Right lobe of liver (tissue), 4 donors: ENCODE data around the gene BEND7.

ENCODE experiments used
- CTCF ChIP-seq, 4 donors: fragments of 200-600 bp in 3 of 4; fragments of 450-650 bp in 1 of 4; IDR thresholded peaks; one replicate each; pipeline versions ENCODE4 v1.5.1 to v1.8.0; 2016 to 2022; ENCODE audit warnings: antibody characterized with exemption in 4 of 4, mild to moderate bottlenecking in 2 of 4
- POLR2A ChIP-seq: fragments of 450-650 bp; IDR thresholded peaks from one replicate; pipeline ENCODE4 v1.6.1; 2017; ENCODE audit warnings: antibody characterized with exemption, mild to moderate bottlenecking
- donor health status: DM: no; HTN: no; CAD: no.
- donor health status: DM: no; HTN: no; CAD: no.
- donor health status: DM: no; HTN: yes; CAD: no.

- TF ChIP-seq CTCF (IDR thresholded peaks at IDR 0.05): peak; percentile 73 to 98 (median 96)
- no peak for TF ChIP-seq POLR2A
These were observed 88.4 kb downstream of the BEND7 start for GRCh38 chr10:13440185-13441061.
